ENCODE data around the gene HLA-DMB. TPM values are rescaled to one million over a fixed set of nuclear protein-coding genes. Genes with fewer than 3 reads are reported as not detected.

Gene HLA-DMB
- total RNA-seq, 1 donor from 2014 or later: 10.3 TPM

DNA sequence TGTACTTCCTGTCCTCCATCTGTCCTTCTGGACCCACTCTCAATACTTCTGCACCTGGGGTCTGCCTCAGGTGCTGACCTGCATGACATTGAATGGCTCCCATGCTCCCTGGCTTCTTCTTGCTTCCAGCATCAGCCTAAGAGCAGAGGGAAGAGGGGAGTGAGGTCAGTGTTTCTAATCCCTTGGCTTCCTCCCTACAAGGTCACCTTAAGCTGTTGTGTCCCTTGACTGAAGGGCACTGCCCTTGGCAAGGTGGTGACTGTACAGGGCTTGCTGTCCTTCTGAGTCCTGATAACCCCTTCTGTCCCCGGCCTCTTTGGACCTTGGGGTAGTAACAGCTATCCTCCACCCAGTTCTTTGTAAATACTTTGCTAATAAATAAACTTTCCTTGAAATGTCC is 9.6 kb downstream of the HLA-DMB start:
- Histone ChIP-seq H3K9me3 (no peaks in the 10 kb centered on the region), H3K27me3 (no peaks in the 10 kb centered on the region), H3K27ac (no peak overlapping the region), H3K4me1 (no peaks in the 10 kb centered on the region), H3K4me3 (no peak overlapping the region), H3K36me3 (no peaks in the 10 kb centered on the region)
- intact Hi-C loops (cut with DNase I): no loop called here
- TF ChIP-seq, protein P1, sequence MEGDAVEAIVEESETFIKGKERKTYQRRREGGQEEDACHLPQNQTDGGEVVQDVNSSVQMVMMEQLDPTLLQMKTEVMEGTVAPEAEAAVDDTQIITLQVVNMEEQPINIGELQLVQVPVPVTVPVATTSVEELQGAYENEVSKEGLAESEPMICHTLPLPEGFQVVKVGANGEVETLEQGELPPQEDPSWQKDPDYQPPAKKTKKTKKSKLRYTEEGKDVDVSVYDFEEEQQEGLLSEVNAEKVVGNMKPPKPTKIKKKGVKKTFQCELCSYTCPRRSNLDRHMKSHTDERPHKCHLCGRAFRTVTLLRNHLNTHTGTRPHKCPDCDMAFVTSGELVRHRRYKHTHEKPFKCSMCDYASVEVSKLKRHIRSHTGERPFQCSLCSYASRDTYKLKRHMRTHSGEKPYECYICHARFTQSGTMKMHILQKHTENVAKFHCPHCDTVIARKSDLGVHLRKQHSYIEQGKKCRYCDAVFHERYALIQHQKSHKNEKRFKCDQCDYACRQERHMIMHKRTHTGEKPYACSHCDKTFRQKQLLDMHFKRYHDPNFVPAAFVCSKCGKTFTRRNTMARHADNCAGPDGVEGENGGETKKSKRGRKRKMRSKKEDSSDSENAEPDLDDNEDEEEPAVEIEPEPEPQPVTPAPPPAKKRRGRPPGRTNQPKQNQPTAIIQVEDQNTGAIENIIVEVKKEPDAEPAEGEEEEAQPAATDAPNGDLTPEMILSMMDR (IDR thresholded peaks at IDR 0.05): no peak
- TF ChIP-seq POLR2AphosphoS5 (IDR thresholded peaks at IDR 0.05; ENCODE audit: insufficient read depth in 1 of 2, low read depth in 1 of 2) (no peak), POLR2A (IDR thresholded peaks at IDR 0.05) (no peak)
- no peak for DNase-seq (ENCODE audit: extremely low spot score in 2 of 2)

DNA sequence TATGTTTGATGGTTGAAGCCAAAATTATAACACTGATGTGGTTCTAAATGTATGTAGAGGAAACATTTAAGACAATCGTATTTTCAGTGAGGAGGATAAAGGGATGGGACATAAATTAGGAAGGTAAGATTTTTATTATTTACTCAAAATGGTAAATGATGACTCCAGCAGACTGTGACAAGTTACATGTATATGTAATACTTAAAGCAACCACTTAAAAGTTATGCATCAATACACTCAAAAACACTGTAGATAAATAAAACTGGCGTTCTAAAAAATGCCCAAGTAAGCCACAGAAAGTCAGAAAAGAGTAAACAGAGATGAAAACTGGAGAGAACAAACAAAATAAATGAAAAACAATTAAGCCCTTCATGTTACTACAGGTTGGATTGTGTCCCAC is 18.7 kb downstream of the HLA-DMB start:
- intact Hi-C loops (cut with DNase I): no loop called here
- Histone ChIP-seq H3K27me3 (no peaks in the 10 kb centered on the region), H3K9me3 (no peaks in the 10 kb centered on the region), H3K36me3 (no peaks in the 10 kb centered on the region), H3K4me1 (no peaks in the 10 kb centered on the region), H3K27ac (no peak overlapping the region), H3K4me3 (no peak overlapping the region)
- TF ChIP-seq POLR2A (IDR thresholded peaks at IDR 0.05) (no peak), POLR2AphosphoS5 (IDR thresholded peaks at IDR 0.05; ENCODE audit: insufficient read depth in 1 of 2, low read depth in 1 of 2) (no peak)
- TF ChIP-seq, protein P1 (IDR thresholded peaks at IDR 0.05): no peak
- no peak for DNase-seq (ENCODE audit: extremely low spot score in 2 of 2)

DNA sequence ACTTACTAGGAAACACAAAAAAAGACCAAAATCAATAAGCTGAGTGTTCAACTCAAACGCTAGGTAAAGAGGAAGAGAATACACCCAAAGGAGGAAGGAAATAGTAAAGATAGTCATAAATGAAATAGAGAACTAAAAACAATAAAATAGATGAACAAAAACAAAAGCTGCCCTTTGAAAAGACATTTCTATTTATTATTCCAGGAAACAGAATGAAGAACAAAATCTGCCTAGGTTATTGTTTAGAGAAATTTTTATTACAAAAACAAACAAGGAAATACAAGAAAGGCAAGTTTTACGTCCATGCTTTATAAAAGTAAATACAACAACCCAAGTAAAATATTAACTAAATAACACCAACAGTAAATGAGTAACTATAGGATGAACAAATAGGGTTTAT is 20.1 kb downstream of the HLA-DMB start:
- H3K9me3 ChIP-seq: no peaks in the 10 kb centered on the region
- no peak overlapping the region for H3K4me3 ChIP-seq
- no peaks in the 10 kb centered on the region for H3K4me1 ChIP-seq
- no peak for DNase-seq (ENCODE audit: extremely low spot score in 2 of 2)
- intact Hi-C loops (cut with DNase I): no loop called here
- no peaks in the 10 kb centered on the region for H3K36me3 ChIP-seq
- no peak overlapping the region for H3K27ac ChIP-seq
- H3K27me3 ChIP-seq: no peaks in the 10 kb centered on the region
- TF ChIP-seq POLR2AphosphoS5 (IDR thresholded peaks at IDR 0.05; ENCODE audit: insufficient read depth in 1 of 2, low read depth in 1 of 2) (no peak), POLR2A (IDR thresholded peaks at IDR 0.05) (no peak)
- TF ChIP-seq, protein P1 (IDR thresholded peaks at IDR 0.05): no peak

DNA sequence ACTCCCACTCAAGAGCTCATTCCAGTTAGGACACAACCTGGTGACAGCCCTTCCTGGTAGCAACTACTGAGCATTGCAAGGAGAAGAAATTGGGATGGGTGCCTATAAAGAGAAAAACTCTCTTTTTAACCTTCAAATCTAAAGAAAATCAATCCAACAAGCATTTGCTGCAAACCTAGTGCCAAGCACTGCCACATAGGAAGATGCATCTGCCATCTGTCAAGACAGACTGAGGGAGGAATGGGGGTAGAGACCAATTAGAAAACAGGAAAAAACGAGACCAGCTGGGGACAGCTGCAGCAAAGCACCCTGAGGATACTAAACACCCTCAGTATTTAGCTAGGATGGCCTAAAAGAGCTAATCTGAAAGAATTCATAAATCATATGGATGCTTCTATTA is 27.9 kb downstream of the HLA-DMB start:
- Histone ChIP-seq H3K9me3 (no peaks in the 10 kb centered on the region), H3K4me3 (no peak overlapping the region), H3K36me3 (no peaks in the 10 kb centered on the region), H3K27ac (no peak overlapping the region), H3K27me3 (no peaks in the 10 kb centered on the region), H3K4me1 (no peaks in the 10 kb centered on the region)
- TF ChIP-seq POLR2AphosphoS5 (IDR thresholded peaks at IDR 0.05; ENCODE audit: insufficient read depth in 1 of 2, low read depth in 1 of 2): no peak
- no peak for TF ChIP-seq POLR2A (IDR thresholded peaks at IDR 0.05)
- DNase-seq (ENCODE audit: extremely low spot score in 2 of 2): no peak
- intact Hi-C loops (cut with DNase I): no loop called here

DNA sequence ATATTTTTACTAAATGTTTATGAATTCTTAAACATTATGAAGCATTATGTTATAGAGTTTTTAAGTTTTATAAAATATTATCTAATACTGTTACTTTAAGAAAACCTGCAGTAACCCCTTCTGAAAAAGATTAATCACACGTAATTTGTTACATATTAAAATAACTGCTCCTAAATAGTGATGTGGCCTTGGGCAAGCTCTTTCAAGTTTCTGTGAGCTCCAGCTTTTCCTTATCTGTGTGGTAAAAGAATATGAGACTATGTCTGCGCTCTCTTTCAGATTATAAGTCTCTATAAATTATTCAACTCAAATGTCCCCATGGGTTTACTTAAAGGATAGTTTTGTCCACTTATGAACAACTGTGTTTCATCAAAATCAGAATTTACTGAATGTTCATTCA is 31.9 kb downstream of the HLA-DMB start:
- H3K27ac ChIP-seq: no peak overlapping the region
- no peaks in the 10 kb centered on the region for H3K4me1 ChIP-seq
- no peak for DNase-seq (ENCODE audit: extremely low spot score in 2 of 2)
- H3K27me3 ChIP-seq: no peaks in the 10 kb centered on the region
- TF ChIP-seq POLR2AphosphoS5 (IDR thresholded peaks at IDR 0.05; ENCODE audit: insufficient read depth in 1 of 2, low read depth in 1 of 2) (no peak), POLR2A (IDR thresholded peaks at IDR 0.05) (no peak)
- TF ChIP-seq, protein P1 (IDR thresholded peaks at IDR 0.05): no peak
- H3K4me3 ChIP-seq: no peak overlapping the region
- no peaks in the 10 kb centered on the region for H3K36me3 ChIP-seq
- no peaks in the 10 kb centered on the region for H3K9me3 ChIP-seq
- intact Hi-C loops (cut with DNase I): no loop called here
